Lung (tissue), 12 donors: ENCODE results near the gene TBX6. TPM values are rescaled to one million over a fixed set of nuclear protein-coding genes. Genes with fewer than 3 reads are reported as not detected.

Source experiments
- ATAC-seq: fragments of 200-7000 bp; cut with Tn5 transposase; one replicate; pipeline ENCODE4 v1.9.1; 2020; ENCODE audit warnings: moderate number of reproducible peaks; ENCODE audit not compliant: insufficient read depth, low FRiP score
- DNase-seq, 3 donors: peaks; one replicate each; pipeline ENCODE4 v3.0.0-alpha.2; 2013 to 2017
- H3K27ac ChIP-seq, 2 donors: one replicate each; pipeline ENCODE4 v1.5.1; 2013; ENCODE audit warnings: mild to moderate bottlenecking in 2 of 2, moderate library complexity in 2 of 2, control low read depth in 1 of 2, inconsistent platforms in 1 of 2, low read depth in 1 of 2, low read length in 1 of 2
- H3K27me3 ChIP-seq, 3 donors: one replicate each; pipeline ENCODE4 v1.5.1; 2013; ENCODE audit warnings: low read length in 2 of 3; ENCODE audit not compliant: control insufficient read depth in 3 of 3, insufficient read depth in 3 of 3
- H3K36me3 ChIP-seq, 4 donors: one replicate each; pipeline ENCODE4 v1.5.1; 2013; ENCODE audit warnings: low read length in 4 of 4, mild to moderate bottlenecking in 1 of 4, moderate library complexity in 1 of 4; ENCODE audit not compliant: control insufficient read depth in 4 of 4, insufficient read depth in 4 of 4
- H3K4me1 ChIP-seq, 5 donors: one replicate each; pipeline ENCODE4 v1.5.1; 2013; ENCODE audit warnings: low read length in 5 of 5, mild to moderate bottlenecking in 2 of 5, moderate library complexity in 1 of 5; ENCODE audit not compliant: control insufficient read depth in 5 of 5, insufficient read depth in 5 of 5
- H3K4me3 ChIP-seq: one replicate; pipeline ENCODE4 v1.5.1; 2013; ENCODE audit warnings: mild to moderate bottlenecking, control low read depth, moderate library complexity
- H3K9ac ChIP-seq, 2 donors: one replicate each; pipeline ENCODE4 v1.5.1; 2013; ENCODE audit warnings: low read length in 2 of 2, control low read depth in 1 of 2; ENCODE audit not compliant: insufficient read depth in 1 of 2
- H3K9me3 ChIP-seq, 4 donors: one replicate each; pipeline ENCODE4 v1.5.1; 2013; ENCODE audit warnings: low read length in 3 of 4, mild to moderate bottlenecking in 1 of 4, moderate library complexity in 1 of 4; ENCODE audit not compliant: control insufficient read depth in 4 of 4, insufficient read depth in 3 of 4
- WGBS, 2 donors: extraction: QIAGEN DNeasy Blood & Tissue Kit; methylation state at CpG; one replicate each; pipeline ENCODE4 v1.1.7; 2013; 5-methylcytosine and 5-hydroxymethylcytosine counted together
- polyA plus RNA-seq, 2 donors: library from polyadenylated mRNA; stranded (reverse); fragments of 200-250 nt; gene quantifications; one replicate each; pipeline ENCODE4 v1.2.1, GENCODE V29; 2013
- total RNA-seq, 2 donors: library from RNA; depleted of rRNA in 1 of 2; stranded (reverse); fragments of >200 nt in 1 of 2; gene quantifications; one replicate each; pipeline ENCODE4 v1.2.1, GENCODE V29; 2014 to 2021
- TF ChIP-seq, protein P1 (sequence below): IDR thresholded peaks from 2 replicates; pipeline ENCODE4 v1.5.1; 2012; ENCODE audit warnings: mild to moderate bottlenecking; ENCODE audit errors: control extremely low read depth, extremely low read depth
- donor health status: control.
- donor health status: control.
- donor health status: Bipolar disorder and iron deficiency.
- donor health status: healthy.
- donor health status: DM: yes; HTN: yes; CAD: no.

Gene TBX6
- total and polyA plus RNA-seq, 4 donors: 0.60 to 1.7 (median 1.3) TPM

DNA sequence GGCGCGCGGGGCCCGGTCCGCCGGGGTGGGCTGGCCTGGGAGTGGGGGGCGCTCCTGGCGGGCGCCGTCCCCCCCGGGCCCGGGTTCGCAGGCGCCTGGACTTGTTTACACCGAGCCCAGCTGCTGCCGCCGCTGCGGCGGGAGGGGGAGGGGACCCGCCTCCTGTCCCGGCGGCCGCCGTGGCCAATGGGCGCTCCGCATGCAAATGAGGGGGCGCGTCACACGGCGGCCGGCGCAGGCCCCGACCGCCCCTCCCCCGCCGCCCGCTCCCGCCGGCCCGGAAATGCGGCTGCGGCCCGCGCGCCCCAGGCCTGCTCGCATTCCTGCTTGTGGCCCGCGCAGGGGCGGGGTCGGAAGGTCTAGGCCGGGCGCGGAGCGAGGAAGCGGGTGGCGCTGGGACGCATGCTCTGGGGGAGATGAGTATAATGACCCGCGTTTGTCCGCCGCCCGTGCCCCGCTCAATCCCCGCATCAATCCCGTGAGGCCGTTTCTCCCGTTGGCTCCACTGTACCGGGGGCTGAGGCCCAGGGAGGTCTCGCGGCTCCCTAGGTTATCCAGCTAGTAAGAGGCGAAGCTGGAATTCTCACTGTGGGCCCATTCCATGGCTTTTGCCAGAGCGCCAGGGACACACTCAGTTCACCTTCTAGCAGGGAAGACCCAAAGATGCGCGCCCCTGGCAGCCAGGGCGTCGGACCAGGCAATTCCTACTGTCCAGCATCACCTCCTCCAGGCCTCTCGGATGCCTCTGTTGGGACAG lies 4.6 kb upstream of the TBX6 start, which contains the start of gene YPEL3:
YPEL3 (minus strand) TSS at position 109 of the 757 bp plus-strand sequence. CDS start 731 bp downstream, outside the sequence.
- peaks cover 0 to 34% (median 10%) of the 10 kb centered on the region in 5 donors for H3K4me1 ChIP-seq
- H3K9ac ChIP-seq: peak within 1 kb of the TSS in 1 of 2 donors; percentile 72
- TF ChIP-seq, protein P1, sequence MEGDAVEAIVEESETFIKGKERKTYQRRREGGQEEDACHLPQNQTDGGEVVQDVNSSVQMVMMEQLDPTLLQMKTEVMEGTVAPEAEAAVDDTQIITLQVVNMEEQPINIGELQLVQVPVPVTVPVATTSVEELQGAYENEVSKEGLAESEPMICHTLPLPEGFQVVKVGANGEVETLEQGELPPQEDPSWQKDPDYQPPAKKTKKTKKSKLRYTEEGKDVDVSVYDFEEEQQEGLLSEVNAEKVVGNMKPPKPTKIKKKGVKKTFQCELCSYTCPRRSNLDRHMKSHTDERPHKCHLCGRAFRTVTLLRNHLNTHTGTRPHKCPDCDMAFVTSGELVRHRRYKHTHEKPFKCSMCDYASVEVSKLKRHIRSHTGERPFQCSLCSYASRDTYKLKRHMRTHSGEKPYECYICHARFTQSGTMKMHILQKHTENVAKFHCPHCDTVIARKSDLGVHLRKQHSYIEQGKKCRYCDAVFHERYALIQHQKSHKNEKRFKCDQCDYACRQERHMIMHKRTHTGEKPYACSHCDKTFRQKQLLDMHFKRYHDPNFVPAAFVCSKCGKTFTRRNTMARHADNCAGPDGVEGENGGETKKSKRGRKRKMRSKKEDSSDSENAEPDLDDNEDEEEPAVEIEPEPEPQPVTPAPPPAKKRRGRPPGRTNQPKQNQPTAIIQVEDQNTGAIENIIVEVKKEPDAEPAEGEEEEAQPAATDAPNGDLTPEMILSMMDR: no peak
- peaks cover 0 to 11% (median 3%) of the 10 kb centered on the region in 4 donors for H3K9me3 ChIP-seq
- H3K36me3 ChIP-seq: peaks cover 0 to 12% (median 10%) of the 10 kb centered on the region in 4 donors
- ATAC-seq (peak; percentile 59), DNase-seq (peak; percentile 89 to 97 (median 95))
- H3K27me3 ChIP-seq: no peaks in the 10 kb centered on the region
- H3K4me3 ChIP-seq: peak within 1 kb of the TSS; percentile 81
- peak within 1 kb of the TSS; percentile 86 to 96 for H3K27ac ChIP-seq
- 10 to 13% methylated on average over 53 to 77 of the region's 77 CpGs for WGBS, 2 donors

DNA sequence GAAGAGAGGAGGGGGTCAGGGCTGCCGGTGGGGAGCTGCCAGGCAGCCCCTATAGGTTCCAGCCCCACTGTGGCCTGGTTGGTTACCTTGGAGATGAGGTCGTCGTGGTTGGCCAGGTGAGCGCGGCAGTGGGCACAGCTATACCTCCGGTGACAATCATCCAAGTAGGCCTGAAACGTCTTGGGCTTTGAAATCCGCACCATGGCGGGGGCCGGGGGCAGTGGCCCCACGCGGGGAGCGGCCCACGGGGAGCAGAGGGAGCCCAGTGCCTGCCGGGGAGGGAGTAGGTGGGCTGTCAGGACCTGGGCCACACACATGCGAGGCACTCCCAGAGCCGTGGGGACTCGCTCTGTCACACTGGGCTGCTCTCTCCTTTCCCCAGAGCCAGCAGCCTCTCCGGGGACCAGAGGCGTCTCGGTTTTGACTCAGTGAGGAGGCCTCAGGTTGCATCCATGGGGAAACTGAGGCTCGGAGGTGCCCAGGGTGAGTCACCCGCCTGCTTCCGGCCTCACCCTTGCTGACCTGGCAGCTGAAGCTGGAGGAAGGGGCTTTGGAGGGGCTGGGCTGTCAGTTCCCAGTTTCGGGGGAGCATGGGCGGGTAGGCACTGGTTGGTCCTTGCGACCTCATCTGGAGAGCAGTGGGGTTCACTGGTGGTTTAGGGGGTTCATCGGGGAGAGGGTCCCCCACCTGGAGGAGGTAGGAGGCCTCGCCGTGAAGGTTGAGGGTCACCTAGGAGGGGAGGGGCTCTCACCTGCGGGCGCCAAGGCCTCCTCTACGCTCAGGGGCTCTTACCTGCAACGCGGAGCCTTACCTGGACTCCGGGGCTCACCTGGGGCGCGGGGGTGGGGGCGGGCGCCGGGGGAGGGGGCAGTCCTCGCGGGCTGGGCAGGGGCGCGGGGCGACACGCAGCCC lies 3.7 kb upstream of the TBX6 start:
- Histone ChIP-seq H3K27ac (peak overlapping the region; percentile 86 to 95), H3K27me3 (no peaks in the 10 kb centered on the region), H3K9me3 (peaks cover 0 to 9% (median 3%) of the 10 kb centered on the region in 4 donors), H3K9ac (peak overlapping the region in 1 of 2 donors; percentile 72), H3K4me3 (peak overlapping the region; percentile 81), H3K36me3 (peaks cover 0 to 12% (median 10%) of the 10 kb centered on the region in 4 donors), H3K4me1 (peaks cover 0 to 36% (median 10%) of the 10 kb centered on the region in 5 donors)
- WGBS, 2 donors: 9 to 18% methylated on average over 38 to 47 of the region's 47 CpGs
- DNase-seq (peak in 1 of 3 donors; percentile 32), ATAC-seq (no peak)
- TF ChIP-seq, protein P1: no peak

DNA sequence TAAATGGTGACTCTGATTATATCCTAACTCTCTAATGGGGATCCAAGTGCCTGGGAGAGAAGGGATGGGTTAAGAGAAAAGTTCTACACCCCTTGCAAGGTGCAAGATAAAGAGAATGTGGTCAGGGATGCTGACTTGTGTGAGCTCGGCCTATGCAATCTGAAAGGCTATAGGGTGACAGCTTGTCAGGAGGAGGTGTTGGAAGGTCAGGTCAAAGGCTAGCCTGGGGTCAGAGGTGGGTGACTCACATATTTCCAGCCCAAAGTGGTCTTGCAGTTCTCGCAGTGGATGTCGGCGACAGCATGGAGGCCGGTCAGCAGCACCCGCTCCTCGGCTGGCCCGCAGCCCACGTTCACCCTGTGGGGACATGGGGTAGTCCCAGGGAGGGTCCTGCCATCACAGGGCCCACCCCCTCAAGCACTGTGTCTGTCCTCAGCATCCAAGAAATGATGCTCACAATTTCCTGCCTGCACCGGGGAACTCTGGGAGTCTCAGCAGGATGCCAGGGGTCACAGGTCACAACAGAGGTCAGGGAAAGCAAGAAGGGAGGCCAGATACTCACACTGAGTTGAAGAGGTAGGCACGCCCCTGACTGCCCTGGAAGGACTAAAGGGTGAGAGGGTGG lies 2.9 kb upstream of the TBX6 start:
- 78 to 79% methylated on average over 11 of the region's 11 CpGs for WGBS, 2 donors
- H3K27ac ChIP-seq: peak overlapping the region; percentile 86 to 95
- peaks cover 0 to 36% (median 10%) of the 10 kb centered on the region in 5 donors for H3K4me1 ChIP-seq
- TF ChIP-seq, protein P1: no peak
- ATAC-seq: no peak
- H3K4me3 ChIP-seq: peak overlapping the region; percentile 81
- no peaks in the 10 kb centered on the region for H3K27me3 ChIP-seq
- H3K9me3 ChIP-seq: peaks cover 0 to 8% (median 3%) of the 10 kb centered on the region in 4 donors
- H3K36me3 ChIP-seq: peaks cover 0 to 12% (median 10%) of the 10 kb centered on the region in 4 donors
- peak overlapping the region in 1 of 2 donors; percentile 55 for H3K9ac ChIP-seq
- DNase-seq: peak in 1 of 3 donors; percentile 28
